Tongue (tissue), 2 donors: ENCODE measurements around the gene ZNF512. TPM values are rescaled to one million over a fixed set of nuclear protein-coding genes. Genes with fewer than 3 reads are reported as not detected.
A peak's percentile ranks its signal among the peaks of the same experiment; 100 is the strongest.

ENCODE experiments used
- DNase-seq: peaks from one replicate; pipeline ENCODE4 v3.0.0-alpha.2; 2015
- total RNA-seq: library from RNA; depleted of rRNA; stranded (reverse); fragments of >200 nt; gene quantifications from one replicate; pipeline ENCODE4 v1.2.3, GENCODE V29; 2014

Gene ZNF512
- total RNA-seq, 1 donor from 2014 or later = 62.3 TPM

DNA sequence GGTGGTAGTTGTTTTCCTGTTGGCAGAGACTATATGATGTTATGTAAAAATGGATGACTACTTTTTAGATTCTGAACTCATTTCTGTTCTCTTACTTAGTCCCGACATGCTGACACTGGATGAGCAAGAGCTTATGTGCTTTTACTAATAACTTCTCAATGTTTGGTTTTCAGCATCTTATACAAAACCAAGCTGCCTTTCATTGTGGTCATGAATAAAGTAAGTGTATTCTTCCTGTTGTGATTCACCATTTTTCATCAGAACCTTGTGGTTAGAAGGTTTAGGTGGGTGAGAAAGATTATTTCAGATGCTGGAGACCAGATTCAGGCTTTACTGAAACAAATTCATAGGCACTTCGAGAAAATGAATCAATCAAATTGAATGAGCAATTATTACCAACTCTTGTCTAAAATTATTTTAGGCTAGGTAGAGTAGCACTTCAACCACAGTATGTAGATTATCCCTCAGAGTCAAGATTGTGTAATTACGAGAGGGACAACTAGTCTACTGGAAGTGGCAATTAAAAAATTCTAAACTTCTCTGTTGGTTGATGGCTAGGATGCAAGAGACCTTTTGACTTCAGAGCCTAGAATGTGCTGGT is 55.3 kb downstream of the ZNF512 start:
- no peak for DNase-seq

DNA sequence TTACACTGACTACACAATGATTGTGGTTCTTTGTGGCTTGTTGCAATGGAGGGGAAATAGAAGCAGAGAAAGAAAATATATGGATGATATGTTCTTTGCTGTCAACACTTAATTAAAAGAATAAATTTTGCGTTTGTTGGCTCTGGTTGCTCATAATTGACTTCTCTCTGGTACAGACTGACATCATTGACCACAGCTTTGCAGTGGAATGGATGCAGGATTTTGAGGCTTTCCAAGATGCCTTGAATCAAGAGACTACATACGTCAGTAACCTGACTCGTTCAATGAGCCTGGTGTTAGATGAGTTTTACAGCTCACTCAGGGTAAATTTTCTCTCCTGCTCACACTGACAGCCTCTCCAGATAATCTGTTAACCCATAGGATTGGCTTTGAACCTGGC is 55.9 kb downstream of the ZNF512 start:
- DNase-seq = no peak

DNA sequence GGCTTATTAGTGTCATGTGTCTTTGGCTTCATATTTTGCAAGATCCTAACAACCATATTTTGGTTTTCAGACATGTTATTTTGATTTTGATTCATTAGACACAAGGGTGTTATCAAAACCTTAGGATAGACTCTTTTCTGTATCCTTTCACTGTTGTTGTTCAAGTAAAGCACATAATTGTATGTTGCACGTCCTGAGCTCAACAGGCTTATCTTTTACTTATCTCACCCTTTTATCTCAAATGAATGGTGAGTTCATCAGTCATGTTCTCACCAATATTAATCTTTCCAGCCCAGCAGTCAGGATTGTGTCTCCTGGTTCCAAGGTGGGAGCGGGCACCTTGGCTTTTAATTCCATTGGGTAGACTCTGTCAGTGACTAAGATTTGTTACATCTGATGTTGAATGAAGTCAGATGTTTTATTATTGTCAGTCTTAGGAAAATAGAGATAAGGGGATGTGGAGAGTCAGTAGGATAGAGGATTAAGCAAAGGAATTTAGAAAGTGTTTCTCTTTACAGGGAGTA is 57.9 kb downstream of the ZNF512 start:
- DNase-seq = no peak

DNA sequence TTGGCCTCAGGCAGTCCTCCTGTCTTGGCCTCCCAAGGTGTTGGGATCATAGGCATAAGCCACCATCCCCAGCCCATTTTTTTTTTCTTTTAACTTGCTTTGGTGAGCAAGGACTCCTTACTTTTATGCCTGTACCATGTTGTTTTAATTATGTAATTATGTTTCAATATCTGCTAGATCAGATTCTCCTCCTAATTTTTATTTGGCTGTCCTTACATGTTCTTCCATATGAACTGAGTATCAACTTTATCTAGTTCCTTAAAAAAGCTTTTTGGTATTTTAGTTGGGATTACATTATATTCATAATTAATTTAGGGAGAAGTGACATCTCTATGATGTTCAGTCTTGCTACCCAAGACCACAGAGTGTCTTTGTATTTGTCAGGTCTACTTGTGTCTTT is 62.4 kb downstream of the ZNF512 start:
- no peak for DNase-seq

DNA sequence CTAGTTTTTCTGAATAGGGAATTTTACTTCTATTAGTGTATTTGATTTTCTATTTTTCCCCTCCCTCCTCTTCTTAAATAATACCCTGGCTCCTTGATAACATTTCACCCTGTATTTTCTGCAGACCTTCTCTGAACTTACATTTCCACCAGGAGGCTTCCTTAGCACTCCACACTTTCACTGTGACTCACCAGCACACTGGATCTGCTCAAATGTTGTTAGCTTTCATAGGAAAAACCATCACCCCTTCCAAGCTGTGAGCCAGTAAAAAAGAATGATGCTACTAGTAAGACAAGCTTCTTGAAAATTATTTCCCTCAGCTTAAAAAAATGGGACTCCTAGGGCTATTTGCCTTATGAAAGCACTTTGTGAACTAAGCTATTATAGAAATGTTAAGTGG is 64.4 kb downstream of the ZNF512 start:
- no peak for DNase-seq

DNA sequence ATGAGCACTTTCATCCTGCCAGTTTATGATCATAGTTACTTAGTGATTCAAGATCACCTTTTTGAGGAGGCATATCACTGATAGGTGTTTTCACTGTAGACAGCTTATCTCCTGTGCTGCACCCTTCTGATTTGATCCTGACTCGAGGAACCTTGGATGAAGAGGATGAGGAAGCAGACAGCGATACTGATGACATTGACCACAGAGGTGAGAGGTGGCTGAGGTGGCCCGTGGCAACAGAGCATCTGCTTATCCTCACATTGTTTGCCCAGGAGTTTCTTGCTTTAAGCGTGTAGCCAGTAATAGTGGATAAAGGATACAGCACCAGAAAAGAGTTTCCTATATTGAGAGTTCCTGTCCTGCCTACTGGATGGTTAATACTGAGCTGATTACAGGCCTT is 64.9 kb downstream of the ZNF512 start:
- DNase-seq = no peak

DNA sequence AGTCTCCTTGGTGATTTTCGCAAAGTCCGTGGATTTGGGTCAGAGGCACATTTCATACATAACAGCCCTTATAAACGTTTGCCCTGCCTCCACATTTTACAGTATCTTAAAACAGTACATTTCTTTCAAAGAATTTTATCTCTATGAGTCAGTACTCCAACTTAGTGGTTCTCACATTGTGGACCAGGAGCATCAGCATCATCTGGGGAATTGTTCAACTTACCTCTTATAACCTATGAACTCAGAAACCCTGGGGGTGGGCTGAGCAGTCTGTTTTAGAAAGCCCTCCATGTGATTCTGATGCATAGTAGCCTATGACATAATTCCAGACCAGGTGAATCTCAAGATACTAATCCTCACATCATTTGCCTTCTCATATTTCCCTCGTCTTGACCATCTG is 68.2 kb downstream of the ZNF512 start:
- DNase-seq = no peak

DNA sequence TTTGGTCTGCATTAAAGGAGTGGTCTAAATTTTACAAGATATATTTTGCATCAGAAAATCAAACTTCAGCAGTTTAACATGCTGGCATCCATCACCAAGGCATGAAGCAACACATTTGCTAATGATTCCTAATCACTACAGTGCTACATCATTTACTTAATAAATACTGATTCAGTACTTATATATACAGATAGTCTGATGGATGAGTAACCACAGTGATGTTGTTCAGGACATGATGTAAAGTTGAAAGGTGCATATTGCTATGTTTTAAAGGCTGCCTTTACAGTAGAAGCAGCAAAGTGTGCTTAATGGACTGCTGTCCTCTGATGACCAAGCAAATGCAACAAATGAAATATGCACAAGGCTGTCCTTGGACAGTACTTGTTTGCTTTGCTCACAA is 69.5 kb downstream of the ZNF512 start:
- no peak for DNase-seq

DNA sequence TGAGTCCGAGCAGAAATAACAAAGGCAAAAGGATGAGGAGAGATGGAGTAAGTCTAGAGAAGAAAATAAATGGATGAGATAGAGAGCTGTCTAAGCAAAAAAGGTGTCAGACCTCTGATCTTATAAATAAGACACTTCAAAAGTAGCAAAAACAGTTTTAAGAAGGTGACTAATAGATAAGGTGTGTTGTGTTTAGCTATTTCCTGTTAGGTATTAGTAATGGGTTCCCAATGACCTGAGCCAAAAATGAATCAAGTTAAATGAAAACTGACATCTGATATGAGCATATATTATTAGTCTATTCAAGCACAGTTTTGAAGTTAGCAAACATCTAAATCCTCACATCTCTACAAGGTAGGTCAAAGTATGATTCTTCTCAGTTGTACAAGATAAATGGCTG is 69.9 kb downstream of the ZNF512 start:
- DNase-seq = no peak

DNA sequence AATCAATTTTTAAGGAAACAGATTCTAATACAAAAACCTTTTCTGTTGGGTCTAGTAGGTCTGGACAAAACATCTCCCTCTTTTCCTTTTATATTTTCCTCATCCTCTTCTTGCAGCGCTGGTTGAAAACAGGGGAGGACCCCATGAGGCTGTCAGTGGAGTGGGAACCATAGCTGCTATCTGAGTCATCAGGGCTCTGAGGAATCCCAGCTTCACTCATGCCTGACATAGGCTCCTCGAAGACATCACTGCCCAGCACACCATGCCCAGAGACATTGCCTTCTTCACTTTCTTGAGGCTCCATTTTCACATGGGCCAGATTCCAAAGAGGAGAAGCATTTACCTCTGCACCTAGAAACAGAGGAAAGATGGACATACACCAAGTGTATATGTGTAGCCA is 70.6 kb downstream of the ZNF512 start:
- no peak for DNase-seq

DNA sequence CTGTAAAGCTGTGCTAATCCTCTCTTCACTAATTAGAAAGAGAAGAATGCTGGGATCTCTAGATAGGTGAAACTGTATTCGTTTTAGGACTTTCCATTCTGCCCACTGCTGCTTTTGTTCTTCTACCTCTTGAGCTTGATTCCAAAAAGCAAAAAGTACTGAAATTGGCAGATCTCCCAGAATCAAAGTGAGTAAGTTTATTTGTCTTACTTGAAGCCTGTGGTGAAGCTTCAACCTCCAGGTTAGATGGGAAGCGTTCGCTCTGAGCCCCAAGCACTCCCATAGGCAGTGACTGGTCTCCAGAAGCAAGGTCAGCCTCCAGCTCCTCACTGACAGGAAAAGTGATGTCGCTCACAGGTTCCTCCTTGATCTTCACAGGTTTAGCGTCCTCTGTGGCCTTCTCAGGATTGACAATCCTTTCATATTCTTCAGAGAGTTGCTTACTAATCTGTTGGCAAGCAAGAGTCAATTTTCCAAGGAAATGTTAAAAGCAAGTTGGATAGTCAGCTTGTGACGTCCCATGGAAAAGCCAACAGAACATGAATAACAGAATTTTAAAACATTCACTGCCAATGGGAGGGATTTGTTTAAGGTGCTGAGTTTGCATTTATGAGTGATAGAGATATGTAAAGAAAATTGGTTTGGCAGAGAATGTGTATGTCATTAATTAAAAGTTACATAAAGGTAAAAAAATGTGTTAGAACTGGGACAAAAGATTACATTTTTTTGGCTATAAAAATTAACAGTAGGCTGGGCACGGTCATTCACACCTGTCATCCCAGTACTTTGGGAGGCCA is 72.5 kb downstream of the ZNF512 start:
- DNase-seq = no peak

DNA sequence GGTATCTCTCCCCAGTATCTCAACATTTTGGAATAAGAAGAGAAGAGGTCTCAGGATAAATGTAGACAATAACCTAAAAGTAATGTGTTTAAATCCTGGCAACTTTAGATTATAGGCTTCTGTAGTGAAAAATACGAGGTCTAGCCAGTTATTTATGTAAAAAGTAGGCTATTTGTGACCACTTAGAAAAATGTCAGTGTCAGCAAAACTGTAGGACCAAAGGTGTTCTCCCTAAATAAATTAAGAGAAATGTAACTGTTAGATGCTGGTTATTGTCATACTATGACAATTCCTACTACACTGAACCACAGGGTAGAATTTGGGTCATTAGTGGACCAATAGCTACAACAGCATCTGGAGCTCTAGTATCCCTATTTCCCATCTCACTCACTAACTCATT is 78.5 kb downstream of the ZNF512 start:
- no peak for DNase-seq

DNA sequence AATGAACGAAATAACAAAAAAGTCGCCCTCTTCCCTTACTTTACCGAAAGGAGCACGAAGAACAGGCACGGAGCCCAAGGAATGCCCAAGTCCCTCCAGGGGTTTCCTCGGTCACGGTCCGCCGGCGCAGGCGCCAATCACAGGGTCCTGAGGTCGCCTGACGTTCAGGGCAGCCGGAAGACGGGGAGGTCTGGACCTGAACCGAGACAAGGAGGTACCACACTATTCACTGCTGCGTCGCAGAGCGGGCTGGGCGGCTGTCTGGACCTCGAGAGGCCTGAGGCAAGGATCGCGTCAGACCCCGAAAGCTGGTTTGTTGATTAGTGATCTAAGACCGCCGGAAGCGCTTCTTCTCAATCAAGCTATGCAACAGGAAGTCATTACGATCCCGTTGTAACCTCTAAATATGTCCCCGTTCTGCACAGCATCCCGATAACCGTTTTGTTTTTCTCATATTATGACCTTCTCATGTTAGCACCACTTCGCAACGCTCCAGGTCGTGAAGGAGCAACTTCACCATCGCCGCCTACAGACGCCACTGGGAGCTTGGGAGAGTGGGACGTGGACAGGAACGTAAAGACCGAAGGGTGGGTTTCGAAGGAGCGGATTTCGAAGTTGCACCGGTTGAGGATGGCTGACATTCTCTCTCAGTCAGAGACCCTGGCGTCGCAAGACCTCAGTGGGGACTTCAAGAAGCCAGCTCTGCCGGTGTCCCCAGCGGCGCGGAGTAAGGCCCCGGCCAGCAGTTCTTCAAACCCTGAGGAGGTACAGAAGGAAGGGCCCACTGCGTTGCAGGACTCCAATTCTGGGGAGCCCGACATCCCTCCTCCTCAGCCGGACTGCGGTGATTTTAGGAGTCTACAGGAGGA is 80.7 kb downstream of the ZNF512 start, which contains the start of the genes SLC4A1AP and SUPT7L:
TSS of gene SLC4A1AP (plus strand) at position 605 of the 869 bp plus-strand sequence. CDS start at position 631, 26 bp downstream.
TSS of gene SUPT7L (minus strand) at position 330 of the 869 bp plus-strand sequence. CDS start 1,422 bp downstream, outside the sequence.
- peak; percentile 91 for DNase-seq

DNA sequence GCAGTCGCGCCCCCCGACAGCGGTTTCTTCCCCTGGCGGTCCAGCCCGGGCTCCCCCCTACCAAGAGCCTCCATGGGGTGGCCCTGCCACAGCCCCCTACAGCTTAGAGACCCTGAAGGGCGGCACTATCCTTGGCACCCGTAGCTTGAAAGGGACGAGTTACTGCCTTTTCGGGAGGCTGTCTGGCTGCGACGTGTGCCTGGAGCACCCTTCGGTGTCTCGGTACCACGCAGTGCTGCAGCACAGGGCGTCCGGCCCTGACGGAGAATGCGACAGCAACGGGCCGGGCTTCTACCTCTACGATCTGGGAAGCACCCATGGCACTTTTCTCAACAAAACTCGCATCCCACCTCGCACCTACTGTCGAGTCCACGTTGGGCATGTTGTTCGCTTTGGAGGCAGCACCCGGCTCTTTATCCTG is 81.3 kb downstream of the ZNF512 start:
- DNase-seq = no peak

DNA sequence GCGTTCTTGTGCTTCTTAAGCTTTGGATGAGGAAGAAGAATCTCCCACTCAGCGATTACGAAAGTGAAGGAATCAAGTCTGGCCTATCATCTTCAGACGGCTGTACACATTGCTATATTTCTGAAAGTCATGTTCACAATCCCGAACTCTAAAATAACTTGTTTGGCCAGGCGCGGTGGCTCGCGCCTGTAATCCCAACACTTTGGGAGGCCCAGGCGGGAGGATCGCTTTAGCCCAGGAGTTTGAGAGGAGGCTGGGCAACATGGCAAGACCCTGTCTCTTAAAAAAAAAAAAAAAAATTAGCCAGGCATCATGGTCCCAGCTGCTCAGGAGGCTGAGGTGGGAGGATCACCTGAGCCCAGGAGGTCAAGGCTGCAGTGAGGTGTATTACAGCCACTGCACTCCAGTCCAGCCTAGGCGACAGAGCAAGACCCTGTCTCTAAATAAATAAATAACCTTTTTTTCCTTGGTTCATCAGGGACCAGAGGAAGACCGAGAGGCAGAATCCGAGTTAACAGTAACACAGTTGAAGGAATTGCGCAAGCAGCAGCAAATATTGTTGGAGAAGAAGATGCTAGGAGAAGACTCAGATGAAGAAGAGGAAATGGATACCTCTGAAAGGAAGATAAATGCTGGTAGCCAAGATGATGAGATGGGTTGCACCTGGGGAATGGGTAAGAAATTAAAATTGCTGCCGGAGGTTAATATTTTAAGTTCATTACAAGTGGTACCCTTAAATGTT is 82.0 kb downstream of the ZNF512 start:
- DNase-seq = no peak

DNA sequence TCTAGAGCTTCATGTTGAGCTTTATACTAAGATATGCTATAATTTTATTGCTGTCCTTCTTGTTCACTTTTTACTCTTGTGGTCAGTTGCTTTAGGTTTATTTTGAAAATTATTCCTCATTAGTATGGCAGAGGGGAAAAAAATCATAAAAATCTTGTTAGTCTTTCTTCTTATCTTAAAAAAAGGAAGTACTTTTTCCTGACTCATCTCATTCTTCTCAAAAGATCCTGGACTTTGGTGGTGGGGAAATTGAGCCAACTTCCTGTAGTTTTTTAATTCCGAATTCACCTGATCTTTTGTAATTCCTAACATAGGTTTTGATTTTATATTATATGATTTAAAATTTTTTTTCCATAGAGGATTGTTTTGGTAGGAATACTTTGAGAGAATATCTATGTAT is 84.6 kb downstream of the ZNF512 start:
- DNase-seq = no peak

DNA sequence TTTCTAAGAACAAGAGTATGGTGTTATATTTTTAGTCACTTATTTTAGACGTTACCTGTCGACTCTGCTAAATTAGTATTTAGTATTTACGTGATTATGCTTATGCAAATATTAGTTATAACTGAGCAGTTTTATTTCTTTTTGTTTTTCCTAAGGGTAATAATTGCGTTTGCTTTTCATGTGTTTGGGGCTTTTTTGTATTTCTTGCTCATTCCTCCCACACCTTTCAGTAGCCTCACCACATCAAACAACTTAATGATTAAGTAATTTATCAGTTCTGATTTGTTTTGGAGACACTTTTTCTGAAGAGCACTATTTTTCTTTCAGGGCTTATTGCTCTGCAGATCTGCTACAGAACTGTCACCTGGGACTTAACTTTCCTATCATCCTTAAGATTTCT is 88.4 kb downstream of the ZNF512 start:
- no peak for DNase-seq
